HG03139 (cell line): ENCODE data around the gene CLASP2.
"Not testable (repeated sequence)": the region's sequence is repeated elsewhere in the genome, so short reads cannot be mapped to it uniquely, and the experiment has no call there.

Experiments used
- ATAC-seq: cut with Tn5 transposase; IDR thresholded peaks from one replicate; pipeline ENCODE4 v1.9.1; 2021; ENCODE audit not compliant: unreplicated experiment

The CLASP2 gene

DNA sequence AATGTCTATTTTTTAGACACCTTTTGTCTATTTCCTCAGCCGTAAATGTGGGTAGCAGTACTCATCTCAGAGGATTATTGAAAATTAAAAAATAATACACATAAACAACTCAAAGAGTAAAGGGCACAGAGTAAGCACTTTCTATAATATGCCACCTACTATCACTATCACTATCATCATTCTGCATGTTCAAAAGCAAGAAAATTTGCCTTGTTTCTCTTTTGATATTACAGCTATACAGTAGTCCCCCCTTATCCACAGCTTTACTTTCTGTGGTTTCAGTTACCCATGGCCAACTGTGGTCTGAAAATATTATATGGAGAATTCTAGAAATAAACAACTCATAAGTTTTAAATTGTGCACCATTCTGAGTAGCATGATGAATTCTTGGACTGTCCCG is 27.7 kb downstream of the CLASP2 start:
- ATAC-seq, result no peak

DNA sequence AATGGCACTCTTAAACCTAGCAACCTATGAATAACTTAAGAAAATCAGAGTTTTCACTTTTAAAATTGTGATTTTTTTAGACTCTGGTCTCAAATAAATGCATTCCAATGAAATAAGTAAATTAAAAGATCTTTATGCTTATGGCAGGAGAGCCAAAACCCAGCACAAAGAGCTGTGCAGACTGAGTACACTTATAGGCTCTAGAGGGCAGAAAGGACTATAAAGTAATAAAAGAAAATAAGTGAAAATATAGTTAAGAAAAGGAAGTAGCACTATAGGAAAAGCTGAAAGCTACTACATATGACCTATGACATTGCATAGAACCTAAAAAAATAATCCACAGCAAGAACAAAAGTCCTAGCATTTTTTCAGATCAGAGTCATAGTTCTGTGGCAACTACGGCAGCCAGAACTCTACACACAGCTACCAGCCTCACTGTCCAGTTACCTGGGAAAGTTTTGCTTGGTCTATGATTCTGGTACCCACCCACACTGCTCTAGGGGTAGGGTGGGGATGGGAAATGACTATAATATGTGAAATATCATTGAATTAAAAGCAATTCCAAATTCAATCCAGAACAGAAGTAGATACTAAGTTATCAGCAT is 30.5 kb downstream of the CLASP2 start:
- ATAC-seq, result no peak

DNA sequence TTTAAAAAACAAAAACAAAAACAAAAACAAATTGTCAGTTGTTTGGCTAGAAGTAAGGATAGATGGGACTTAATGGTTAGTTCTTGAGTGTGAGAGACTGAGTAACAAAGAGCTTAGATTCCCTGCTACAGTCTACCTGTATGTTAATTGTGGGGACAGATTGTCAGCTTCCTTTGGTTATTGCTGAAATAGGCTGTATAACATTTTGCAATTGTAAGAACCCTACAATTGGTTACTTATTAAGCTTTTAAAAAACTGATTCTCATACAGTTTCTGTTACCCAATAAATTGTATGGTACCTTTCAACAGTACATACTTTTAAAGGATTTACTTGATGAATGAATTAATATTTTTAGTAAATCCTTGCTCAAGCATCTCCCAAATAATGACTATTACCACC is 35.3 kb downstream of the CLASP2 start:
- no peak for ATAC-seq

DNA sequence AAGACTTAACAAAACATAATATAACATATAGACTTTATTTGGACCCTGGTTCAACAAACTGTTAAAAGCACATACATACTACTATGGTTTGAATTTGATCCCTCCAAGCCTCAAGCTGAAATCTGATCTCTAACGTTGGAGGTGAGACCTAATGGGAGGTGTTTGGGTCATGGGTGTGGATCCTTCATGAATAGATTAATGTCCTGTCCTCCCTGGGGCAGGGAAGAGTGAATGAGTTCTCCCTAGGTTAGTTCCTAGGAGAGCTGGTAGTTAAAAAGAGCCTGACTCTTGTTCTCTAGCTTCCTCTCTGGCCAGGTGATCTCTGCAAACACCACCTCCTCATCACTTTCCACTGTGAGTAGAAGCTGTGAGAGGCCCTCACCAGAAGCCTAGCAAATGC is 36.4 kb downstream of the CLASP2 start:
- ATAC-seq, result no peak

DNA sequence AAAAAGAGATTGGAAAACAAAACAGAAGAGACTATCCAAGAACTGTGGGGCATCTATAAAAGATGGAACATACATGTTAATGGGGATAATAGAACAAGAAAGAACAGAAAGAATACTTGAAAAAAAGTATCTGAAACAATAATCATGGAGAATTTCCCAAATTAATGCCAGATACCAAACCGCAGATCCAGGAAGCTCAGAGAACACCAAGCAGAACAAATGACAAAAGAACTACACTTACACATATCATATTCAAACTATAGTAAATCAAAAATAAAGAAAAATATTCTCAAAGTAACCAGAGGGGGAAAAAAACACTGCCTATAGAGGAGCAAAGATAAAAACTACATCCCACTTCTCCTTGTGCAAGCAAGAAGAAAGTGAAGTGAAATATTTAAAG is 40.0 kb downstream of the CLASP2 start:
- ATAC-seq, result no peak

DNA sequence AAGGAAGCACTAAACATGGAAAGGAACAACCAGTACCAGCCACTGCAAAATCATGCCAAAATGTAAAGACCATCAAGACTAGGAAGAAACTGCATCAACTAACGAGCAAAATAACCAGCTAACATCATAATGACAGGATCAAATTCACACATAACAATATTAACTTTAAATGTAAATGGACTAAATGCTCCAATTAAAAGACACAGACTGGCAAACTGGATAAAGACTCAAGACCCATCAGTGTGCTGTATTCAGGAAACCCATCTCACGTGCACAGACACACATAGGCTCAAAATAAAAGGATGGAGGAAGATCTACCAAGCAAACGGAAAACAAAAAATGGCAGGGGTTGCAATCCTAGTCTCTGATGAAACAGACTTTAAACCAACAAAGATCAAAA is 44.6 kb downstream of the CLASP2 start:
- not testable (repeated sequence) for ATAC-seq

DNA sequence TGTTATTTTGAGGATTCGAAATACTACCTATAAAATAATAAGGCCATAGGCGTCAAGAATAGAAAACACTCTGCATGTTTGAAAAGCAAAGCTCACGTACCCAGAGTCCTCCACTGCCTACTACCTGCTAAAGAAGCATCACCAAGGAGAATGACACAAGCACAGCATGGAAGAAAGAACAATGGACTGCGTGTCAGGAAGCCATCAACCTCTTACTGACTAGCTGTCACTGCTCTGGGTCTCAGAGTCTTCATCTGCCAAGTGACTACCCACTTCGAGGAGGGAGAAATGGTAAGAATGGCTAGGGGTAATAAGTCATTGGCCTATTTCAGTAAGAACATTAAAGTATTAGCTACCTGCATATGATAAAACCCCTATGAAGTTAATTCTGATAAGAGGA is 49.4 kb downstream of the CLASP2 start:
- no peak for ATAC-seq

DNA sequence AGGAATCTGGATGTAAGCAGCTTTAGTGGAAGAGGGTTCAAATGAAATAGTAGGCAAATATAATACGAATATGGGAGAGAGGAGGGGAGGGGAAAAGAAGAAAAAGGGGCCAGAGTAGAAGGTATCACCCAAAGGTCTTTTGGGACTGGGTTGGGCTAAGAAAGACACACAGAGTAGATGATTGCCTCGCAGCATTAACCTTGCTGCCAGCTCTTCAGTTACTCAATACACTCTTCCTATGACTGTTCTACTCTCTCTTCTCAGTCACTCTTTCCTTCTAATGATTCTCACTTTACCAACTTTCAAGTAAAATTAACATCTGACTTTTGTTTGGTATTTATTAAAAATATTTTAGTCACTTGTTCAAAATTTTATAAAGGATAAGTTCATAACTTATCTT is 52.8 kb downstream of the CLASP2 start:
- no peak for ATAC-seq

DNA sequence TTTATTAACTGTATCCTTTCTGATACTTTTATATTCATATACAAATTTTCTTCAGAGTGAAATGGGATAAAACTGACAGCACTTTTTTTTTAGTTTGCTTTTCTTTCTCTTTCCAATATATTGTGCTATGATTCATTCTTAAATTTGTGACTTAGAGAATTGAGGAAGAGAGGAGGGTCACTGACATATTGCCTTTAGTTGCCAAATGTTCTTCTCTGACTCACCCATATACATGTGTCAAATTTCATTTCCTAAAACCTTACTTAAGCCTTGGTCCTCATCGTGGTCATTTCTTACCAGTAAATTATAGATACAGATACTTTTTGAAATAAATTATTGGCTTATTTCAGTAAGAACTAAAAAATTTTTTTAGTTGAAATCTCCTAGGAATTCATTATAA is 53.9 kb downstream of the CLASP2 start:
- no peak for ATAC-seq

DNA sequence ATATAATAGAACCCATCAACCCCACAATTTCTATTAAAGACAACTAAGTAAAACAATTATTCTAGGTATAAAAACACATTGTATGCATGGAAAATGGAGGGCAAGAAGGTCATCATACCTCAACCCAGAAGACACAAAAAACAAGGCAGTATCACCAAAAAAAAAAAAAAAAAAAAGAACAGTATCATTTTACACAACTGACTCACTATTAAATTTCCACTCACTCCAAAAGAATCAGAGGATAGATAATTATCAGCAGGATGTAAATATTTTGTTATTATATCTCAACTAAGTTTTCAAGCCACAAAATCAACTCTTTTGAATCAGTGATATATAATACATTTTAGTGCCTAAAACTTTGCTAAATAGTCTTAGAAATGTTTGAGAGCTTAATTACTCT is 55.0 kb downstream of the CLASP2 start:
- ATAC-seq, result no peak

DNA sequence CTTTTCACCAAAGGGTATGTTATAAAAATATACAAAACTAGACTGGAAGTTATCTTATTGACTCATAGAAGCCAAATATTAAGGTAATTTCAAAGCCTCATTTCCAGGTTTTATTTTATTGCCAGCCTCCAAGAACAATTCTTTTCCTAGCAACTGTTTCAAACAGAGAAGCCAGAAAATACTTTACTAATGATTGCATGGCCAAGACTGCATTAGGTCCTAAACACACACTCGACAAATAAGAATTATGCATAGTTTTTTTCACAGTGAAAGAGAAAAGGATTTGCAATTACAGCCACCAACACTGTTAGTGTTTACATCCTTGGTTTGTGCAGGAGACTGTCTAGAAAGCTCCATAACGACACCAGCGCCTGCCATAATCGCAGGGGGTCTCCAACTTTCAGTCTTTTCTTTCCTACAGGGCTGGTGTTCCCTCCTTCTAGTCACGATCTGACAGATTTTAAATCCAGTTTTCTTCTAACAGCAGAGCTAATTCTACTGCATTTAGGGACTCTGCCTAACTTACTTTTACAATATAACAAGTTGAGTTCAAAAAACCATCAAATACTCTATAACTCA is 58.1 kb downstream of the CLASP2 start:
- ATAC-seq, result no peak

DNA sequence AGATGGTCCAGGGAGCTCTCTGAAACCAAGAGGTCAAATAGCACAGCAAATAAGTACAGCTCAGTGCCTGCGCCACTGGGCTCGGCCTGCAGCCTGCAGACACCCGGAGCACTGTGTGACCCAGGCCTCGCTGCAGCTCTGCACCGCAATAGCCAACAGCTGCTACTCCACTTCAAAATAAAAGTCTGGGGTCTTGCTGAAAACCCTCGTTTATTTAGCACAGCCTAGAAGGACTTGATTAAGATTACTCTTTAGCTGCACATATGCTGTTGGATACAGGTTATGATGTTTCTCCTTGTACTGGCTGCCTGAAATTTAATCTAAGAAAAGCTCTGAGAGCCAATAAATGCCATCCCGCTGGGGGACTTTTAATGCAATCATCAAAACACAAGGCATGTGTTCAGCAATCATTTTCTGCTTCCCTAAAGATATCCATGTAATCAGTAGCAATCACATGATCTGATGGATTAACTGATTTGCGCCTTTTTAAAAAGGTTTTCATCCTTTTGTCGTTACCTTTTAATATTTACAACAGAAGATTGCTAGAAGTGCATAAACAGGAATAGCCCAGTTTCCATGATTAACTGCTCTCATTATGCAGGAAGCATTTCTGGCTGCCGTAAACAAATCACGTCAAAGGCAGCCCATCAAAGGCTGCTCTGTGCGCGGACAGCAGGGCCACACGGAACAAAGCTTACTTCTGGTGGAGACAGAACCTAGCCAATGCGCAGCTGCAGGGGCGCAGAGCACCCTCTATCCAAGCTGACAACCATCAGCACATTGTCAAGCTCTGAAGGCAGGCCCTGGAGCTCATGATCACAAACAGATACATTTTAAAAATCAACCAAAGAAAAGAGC is 58.8 kb downstream of the CLASP2 start:
- ATAC-seq, result peak; percentile 91

DNA sequence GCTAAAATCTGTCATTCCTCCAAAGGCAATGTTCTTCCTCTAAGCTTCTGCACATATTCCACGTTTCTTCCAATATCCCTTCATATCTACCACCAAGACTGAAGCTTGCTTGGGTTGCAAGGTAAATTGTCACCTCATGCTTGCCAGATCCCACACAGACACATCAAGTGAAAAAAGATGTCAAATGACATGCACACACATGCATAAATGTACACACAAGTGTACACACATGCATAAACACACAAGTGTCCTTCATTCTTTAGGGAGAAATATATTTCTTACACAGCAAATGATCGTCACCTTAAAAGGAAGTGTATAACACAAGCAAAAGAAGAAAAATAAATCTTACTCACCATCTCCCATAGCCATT is 59.4 kb downstream of the CLASP2 start:
- ATAC-seq, result no peak

DNA sequence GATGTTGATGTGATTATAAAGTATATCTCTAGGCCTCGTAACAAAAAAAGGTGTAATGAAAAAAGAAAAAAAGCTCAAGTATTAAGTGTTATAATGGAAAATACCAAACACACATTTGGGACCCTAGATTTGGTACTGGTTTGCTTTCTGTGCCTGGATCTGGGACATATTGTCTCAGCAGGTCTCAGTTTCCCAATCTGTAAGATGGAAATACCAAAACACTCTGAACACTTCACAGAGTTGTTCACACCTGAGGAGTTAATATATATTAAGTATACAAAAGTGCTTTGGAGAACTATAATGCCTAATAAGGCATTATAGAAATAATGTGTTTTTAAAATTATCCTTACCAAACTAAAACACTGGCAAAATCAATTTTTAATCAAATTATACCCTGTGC is 60.0 kb downstream of the CLASP2 start:
- no peak for ATAC-seq

DNA sequence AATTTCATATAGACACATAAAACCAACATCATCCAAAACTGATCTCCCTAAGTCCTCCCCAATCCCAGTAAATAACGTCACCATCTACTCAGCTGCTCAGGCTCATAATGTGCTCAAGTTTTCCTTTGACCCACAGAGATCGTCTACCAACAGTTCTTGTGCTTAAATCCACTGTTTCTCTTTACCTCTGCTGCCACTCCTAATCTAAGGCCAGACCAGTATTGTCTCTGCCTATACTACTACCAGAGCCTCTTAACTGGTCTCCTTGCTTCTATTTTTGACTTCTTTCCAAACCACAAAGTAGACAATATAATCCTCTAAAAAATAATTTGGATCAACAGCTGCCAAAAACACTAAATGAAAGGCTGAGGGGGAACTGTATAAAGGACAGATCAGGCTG is 65.3 kb downstream of the CLASP2 start:
- no peak for ATAC-seq

DNA sequence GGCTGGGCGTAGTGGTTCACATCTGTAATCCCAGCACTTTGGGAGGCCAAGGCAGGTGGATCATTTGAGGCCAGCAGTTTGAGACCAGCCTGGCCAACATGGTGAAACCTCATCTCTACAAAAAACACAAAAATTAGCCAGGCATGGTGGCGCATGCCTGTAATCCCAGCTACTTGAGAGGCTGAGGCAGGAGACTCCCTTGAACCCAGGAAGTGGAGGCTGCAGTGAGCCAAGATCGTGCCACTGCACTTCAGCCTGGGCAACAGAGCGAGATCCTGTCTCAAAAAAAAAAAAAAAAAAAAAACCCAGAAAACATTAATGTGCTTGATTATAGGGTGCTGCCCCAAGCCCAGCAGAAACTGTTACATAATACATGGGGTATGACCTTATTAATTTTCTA is 67.0 kb downstream of the CLASP2 start:
- not testable (repeated sequence) for ATAC-seq

DNA sequence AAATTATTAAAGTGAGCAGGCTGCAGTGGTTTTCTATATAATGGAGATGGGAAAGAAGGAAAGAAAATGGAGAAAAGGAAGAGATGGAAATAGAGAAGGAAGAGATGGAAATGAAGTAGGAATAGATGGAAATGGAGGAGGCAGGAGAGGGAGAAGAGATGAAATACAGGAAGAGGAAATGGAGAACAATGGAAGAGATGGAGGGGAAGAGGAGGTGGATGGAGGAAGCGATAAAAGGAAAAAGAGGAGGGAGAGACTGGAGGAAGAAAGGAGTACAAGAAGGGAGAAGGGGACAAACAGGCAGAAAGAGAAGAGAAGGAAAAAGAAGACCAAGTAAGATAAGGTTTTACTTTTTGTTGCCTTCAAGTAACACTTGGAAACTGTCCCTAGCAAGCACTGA is 67.6 kb downstream of the CLASP2 start:
- no peak for ATAC-seq

DNA sequence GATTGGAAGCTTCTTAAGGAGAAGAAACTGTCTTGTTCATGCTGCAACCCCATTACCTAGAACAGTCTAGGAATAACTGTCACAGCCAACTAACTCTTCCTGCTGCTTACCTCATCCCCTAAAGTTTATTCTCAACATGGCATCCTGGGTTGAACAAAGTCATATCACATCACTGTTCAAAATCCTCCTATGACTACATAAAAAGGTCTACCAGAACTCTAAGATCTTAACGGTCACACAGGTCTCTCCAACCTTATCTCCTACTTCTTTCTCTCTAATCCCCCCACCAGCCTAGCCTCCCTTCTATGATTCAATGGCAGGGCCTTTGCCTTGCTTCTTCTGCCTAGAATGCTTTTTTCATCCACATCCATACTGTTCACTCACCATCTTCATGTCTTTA is 69.3 kb downstream of the CLASP2 start:
- ATAC-seq, result no peak

DNA sequence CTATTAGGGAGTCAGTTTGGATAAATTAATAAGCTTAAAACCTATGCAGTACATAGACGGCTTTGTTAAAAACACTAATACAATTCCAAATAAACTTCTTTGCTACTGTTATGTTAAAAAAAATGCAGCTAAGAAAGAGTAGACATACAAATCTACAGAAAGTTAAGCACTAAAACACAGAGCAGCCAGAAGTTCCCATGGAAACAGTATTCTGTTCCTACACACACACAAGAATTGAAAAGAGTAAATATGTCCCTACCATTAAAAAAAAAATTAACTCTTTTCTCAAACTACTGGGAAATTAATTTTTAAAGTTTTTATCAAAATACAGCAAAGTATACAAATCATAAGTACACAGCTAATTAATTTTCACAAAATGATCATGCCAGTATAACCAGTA is 71.6 kb downstream of the CLASP2 start:
- ATAC-seq, result no peak

DNA sequence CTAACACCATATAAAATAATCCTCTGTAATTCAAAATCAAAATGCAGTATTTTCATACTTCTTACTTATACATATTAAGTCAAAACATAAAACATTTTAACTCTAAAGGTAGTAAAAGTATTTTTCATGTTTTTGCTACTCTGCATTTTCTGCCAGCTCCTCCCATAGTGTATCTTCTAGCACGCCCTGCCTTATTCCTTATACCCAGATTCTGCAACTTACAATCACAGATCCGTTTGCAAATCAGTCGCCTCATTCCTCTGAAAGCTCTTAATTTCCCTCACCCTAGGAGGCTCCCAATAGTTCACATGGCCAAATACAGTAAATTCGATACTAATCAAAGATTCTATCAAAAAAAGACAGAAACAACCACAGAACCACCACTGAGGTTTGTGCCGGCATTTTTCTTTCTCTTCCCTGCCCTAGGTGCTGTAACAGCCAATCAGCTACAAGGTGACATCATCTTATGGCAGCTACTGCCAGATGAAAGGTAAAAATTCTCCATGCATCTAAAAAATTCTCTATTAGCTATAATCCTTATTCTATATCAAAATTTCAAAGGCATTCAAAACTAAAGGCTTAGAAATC is 72.9 kb downstream of the CLASP2 start:
- no peak for ATAC-seq

DNA sequence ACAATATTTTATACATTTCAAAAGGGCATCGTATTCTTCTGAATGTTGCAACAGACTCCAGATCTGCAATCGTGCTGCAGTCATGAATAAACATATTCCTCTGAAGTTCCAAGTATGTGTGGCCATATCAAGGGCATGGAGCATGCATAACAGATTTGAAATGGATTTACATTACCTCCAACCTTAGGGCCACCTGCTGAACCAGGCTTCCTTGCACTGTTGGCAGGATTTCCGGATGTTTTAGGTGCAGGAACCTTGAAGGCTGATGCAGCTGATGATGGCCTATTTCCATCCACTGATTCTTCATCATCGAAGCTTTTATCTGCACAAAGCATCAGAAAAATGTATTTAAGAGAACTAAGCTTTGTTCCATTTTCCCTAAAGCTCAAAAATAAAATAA is 73.5 kb downstream of the CLASP2 start:
- no peak for ATAC-seq

DNA sequence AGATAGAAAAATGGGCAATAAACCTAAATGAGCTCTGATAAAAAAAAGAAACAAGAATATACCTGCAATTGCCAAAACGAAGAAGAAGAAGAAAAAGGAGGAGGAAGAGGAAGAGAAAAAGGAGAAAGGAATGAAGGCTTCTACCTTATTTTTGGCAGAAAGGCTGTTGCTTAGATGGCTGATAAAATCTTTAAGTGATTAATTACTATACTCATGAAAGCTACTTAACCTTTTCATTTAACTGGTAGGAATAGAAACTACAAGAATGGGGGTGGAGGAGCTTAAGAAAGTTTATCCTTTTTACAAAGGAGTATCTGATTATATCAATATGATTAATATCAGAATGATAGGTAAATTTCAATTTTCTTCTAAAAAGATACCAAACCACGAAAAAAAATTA is 75.2 kb downstream of the CLASP2 start:
- no peak for ATAC-seq
